HCT116 (cell line): ENCODE data around the gene PEX5. TPM values are rescaled to one million over a fixed set of nuclear protein-coding genes. Genes with fewer than 3 reads are reported as not detected.

Experiments used
- ATAC-seq: fragments of 200-7000 bp; cut with Tn5 transposase; 2 replicates; pipeline ENCODE4 v1.9.1; 2020; ENCODE audit warnings: mild to moderate bottlenecking, moderate library complexity
- BruUV-seq: library from RNA; stranded (reverse); fragments of 400-500 nt; replicated peaks from 2 replicates; lab custom pipeline; 2021; lab: Mats Ljungman, UMichigan
- CTCF ChIA-PET: fragments of 300-600 bp; sonication (Branson Sonifier 250); formaldehyde crosslinking; loops from one replicate; lab custom pipeline; 2021; ENCODE audit warnings: antibody characterized with exemption; lab: Charles Lee
- POLR2A ChIA-PET: fragments of 300-600, 350-600 bp; sonication (Branson Sonifier 250); formaldehyde crosslinking; loops from one replicate; lab custom pipeline; 2021; ENCODE audit warnings: antibody characterized with exemption; lab: Charles Lee
- RAD21 ChIA-PET, 2 experiments: fragments of 300-600 bp; sonication (Branson Sonifier 250); formaldehyde crosslinking; loops; one replicate each; lab custom pipeline; 2023; ENCODE audit warnings: low total read pairs in 2 of 2; ENCODE audit not compliant: uncharacterized antibody in 2 of 2, unreplicated experiment in 2 of 2, low non-redundant PET in 1 of 2; lab: Charles Lee
- DNase-seq: peaks from one replicate; pipeline ENCODE4 v3.0.0-alpha.2; 2010; ENCODE audit warnings: low read depth, low spot score
- H2AFZ ChIP-seq: fragments of 200-600 bp; shearing (Covaris generic), sonication (generic); 2 replicates; pipeline ENCODE4 v1.6.1; 2017; ENCODE audit warnings: low read depth, mixed run types, mixed read lengths, antibody characterized with exemption, low read length; ENCODE audit not compliant: poor library complexity, severe bottlenecking
- H3K27ac ChIP-seq: 2 replicates; pipeline ENCODE4 v1.5.1; 2012; ENCODE audit warnings: low read depth, low read length
- H3K27me3 ChIP-seq: fragments of 200-600 bp; sonication (generic); 2 replicates; pipeline ENCODE4 v1.6.1; 2016; ENCODE audit warnings: mixed run types, low read length, mixed read lengths; ENCODE audit not compliant: insufficient read depth
- H3K36me3 ChIP-seq, 2 experiments: fragments of 200-500 bp in 1 of 2; fragments of 200-600 bp in 1 of 2; sonication (Bioruptor generic) in 1 of 2; sonication (generic) in 1 of 2; 2 replicates each; pipeline versions ENCODE4 v1.5.1 to v1.6.1; 2014 to 2016; ENCODE audit warnings: low read length in 2 of 2, inconsistent platforms in 1 of 2, mixed read lengths in 1 of 2, mixed run types in 1 of 2; ENCODE audit not compliant: insufficient read depth in 2 of 2, control insufficient read depth in 1 of 2
- H3K4me1 ChIP-seq, 2 experiments: fragments of 200-600 bp in 1 of 2; sonication (generic) in 1 of 2; 2 replicates each; pipeline versions ENCODE4 v1.5.1 to v1.6.1; 2012 to 2017; ENCODE audit warnings: low read length in 2 of 2, inconsistent platforms in 1 of 2, mild to moderate bottlenecking in 1 of 2, mixed read lengths in 1 of 2, mixed run types in 1 of 2, moderate library complexity in 1 of 2; ENCODE audit not compliant: insufficient read depth in 2 of 2, control insufficient read depth in 1 of 2
- H3K4me2 ChIP-seq: fragments of 200-600 bp; sonication (generic); 2 replicates; pipeline ENCODE4 v1.6.1; 2017; ENCODE audit warnings: mixed run types, low read length, mixed read lengths
- H3K4me3 ChIP-seq, 2 experiments: fragments of 200-600 bp in 1 of 2; sonication (generic) in 1 of 2; replicated peaks in 1 of 2; 2 replicates each; pipeline ENCODE4 v1.5.1; 2011 to 2016; ENCODE audit warnings: low read length in 2 of 2, control low read depth in 1 of 2, low read depth in 1 of 2, mild to moderate bottlenecking in 1 of 2, mixed read lengths in 1 of 2, mixed run types in 1 of 2
- H3K79me2 ChIP-seq: fragments of 200-600 bp; sonication (generic); 2 replicates; pipeline ENCODE4 v1.6.1; 2017; ENCODE audit warnings: mild to moderate bottlenecking, mixed run types, low read length, moderate library complexity, mixed read lengths; ENCODE audit not compliant: insufficient read depth
- H3K9ac ChIP-seq: fragments of 200-600 bp; sonication (generic); 2 replicates; pipeline ENCODE4 v1.6.1; 2016; ENCODE audit warnings: low read length, mixed read lengths
- H3K9me2 ChIP-seq: fragments of 200-600 bp; sonication (generic), shearing (Covaris generic); 2 replicates; pipeline ENCODE4 v1.6.1; 2017; ENCODE audit warnings: mixed run types, mild to moderate bottlenecking, moderate library complexity; ENCODE audit not compliant: insufficient read depth
- H3K9me3 ChIP-seq, 2 experiments: fragments of 200-500 bp in 1 of 2; fragments of 200-600 bp in 1 of 2; sonication (Bioruptor generic) in 1 of 2; sonication (generic) in 1 of 2; 2 replicates each; pipeline ENCODE4 v1.6.1; 2014 to 2017; ENCODE audit warnings: low read length in 2 of 2, mixed read lengths in 2 of 2, inconsistent platforms in 1 of 2, low read depth in 1 of 2, mild to moderate bottlenecking in 1 of 2, mixed run types in 1 of 2, moderate library complexity in 1 of 2; ENCODE audit not compliant: control insufficient read depth in 1 of 2, insufficient read depth in 1 of 2
- H4K20me1 ChIP-seq: fragments of 200-600 bp; sonication (generic), shearing (Covaris generic); 2 replicates; pipeline ENCODE4 v1.6.1; 2017; ENCODE audit warnings: mixed run types, mild to moderate bottlenecking, moderate library complexity; ENCODE audit not compliant: insufficient read depth
- EGR1 ChIP-seq: IDR thresholded peaks from 2 replicates; pipeline ENCODE4 v1.6.1; 2012; ENCODE audit warnings: low read depth
- ELF1 ChIP-seq: IDR thresholded peaks from 2 replicates; pipeline ENCODE4 v1.6.1; 2012; ENCODE audit warnings: low read depth, borderline replicate concordance
- EZH2 ChIP-seq: fragments of 200-600 bp; sonication (generic); IDR thresholded peaks from 2 replicates; pipeline ENCODE4 v1.6.1; 2017; ENCODE audit warnings: antibody characterized with exemption, mixed run types
- EZH2phosphoT487 ChIP-seq: fragments of 200-600 bp; IDR thresholded peaks from 2 replicates; pipeline ENCODE4 v1.6.1; 2018; ENCODE audit warnings: antibody characterized with exemption, borderline replicate concordance
- POLR2AphosphoS5 ChIP-seq: IDR thresholded peaks from 2 replicates; pipeline ENCODE4 v1.6.1; 2011; ENCODE audit warnings: mild to moderate bottlenecking, low read depth, low read length, moderate library complexity
- RAD21 ChIP-seq: IDR thresholded peaks from 2 replicates; pipeline ENCODE4 v1.6.1; 2012; ENCODE audit warnings: low read depth, mild to moderate bottlenecking
- SIN3A ChIP-seq: IDR thresholded peaks from 2 replicates; pipeline ENCODE4 v1.6.1; 2012; ENCODE audit warnings: low read depth
- SRF ChIP-seq: IDR thresholded peaks from 2 replicates; pipeline ENCODE4 v1.6.1; 2012; ENCODE audit warnings: low read depth
- ZBTB33 ChIP-seq: IDR thresholded peaks from 2 replicates; pipeline ENCODE4 v1.6.1; 2011; ENCODE audit warnings: mild to moderate bottlenecking, low read length, moderate library complexity; ENCODE audit not compliant: insufficient replicate concordance; ENCODE audit errors: extremely low read depth
- intact Hi-C: fragments of 100-400 bp; cut with micrococcal nuclease; formaldehyde crosslinking; loops from 2 replicates; pipeline ENCODE4 v1.10.0; 2022
- total RNA-seq: library from RNA; stranded (reverse); gene quantifications from one replicate; pipeline ENCODE4 v1.2.1, GENCODE V29; 2021; ENCODE audit not compliant: unreplicated experiment

The PEX5 gene
- total RNA-seq, 1 experiment from 2014 or later = 45.4 TPM

GRCh38 chr12:7193674-7194073 is 4.2 kb downstream of the PEX5 start:
- intact Hi-C loops = no loop called here
- RAD21 ChIA-PET = no interaction called here
- no peaks in the 10 kb centered on the region; the same call in 1 of the 2 replicates for H4K20me1 ChIP-seq
- H3K36me3 ChIP-seq = peaks cover 8 to 14% of the 10 kb centered on the region in 2 experiments; a peak in 2 of 4 replicates
- no peak for ATAC-seq
- H3K9me2 ChIP-seq = no peaks in the 10 kb centered on the region
- peaks cover 0 to 18% of the 10 kb centered on the region in 2 experiments for H3K4me1 ChIP-seq
- no peaks in the 10 kb centered on the region for H3K9me3 ChIP-seq
- H2AFZ ChIP-seq = no peak overlapping the region
- POLR2A ChIA-PET = no interaction called here
- no TSS peak for BruUV-seq
- no peaks in the 10 kb centered on the region for H3K27me3 ChIP-seq
- no peak overlapping the region for H3K9ac ChIP-seq
- CTCF ChIA-PET = no interaction called here
- DNase-seq = no peak
- no peak overlapping the region for H3K27ac ChIP-seq
- H3K79me2 ChIP-seq = peaks cover 33% of the 10 kb centered on the region
- no peak for TF ChIP-seq RAD21
- no peak for TF ChIP-seq EGR1
- no peak for TF ChIP-seq ELF1
- TF ChIP-seq EZH2 = no peak
- no peak for TF ChIP-seq ZBTB33
- TF ChIP-seq SIN3A = no peak
- no peak overlapping the region for H3K4me2 ChIP-seq
- H3K4me3 ChIP-seq = no peak overlapping the region

DNA sequence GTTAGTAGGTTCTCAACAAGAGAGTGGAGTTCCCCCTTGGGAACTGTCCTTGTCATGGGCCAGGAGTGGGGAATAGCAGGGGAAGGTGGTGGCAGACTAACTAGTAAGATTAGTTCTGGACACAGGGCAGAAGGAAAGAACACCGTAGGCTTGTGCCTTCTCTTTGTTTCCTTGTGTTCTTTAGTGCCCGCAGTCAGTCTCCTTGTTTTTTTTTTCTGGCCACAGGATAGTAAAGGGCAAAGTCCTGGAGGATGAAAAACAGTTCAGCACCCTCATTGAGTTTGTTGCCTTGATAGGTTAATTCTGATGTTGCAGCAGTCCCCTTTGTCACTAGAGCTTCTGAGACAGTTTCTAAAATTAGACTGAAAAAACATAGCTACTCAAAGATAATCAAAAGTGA is 8.4 kb downstream of the PEX5 start:
- Histone ChIP-seq H3K9ac (no peak overlapping the region), H3K4me3 (no peak overlapping the region), H3K79me2 (peaks cover 19% of the 10 kb centered on the region), H3K4me2 (no peak overlapping the region), H2AFZ (no peak overlapping the region), H3K27me3 (no peaks in the 10 kb centered on the region), H3K9me2 (no peaks in the 10 kb centered on the region), H3K9me3 (no peaks in the 10 kb centered on the region), H3K4me1 (no peaks in the 10 kb centered on the region), H3K27ac (no peak overlapping the region), H4K20me1 (no peaks in the 10 kb centered on the region; the same call in 1 of the 2 replicates), H3K36me3 (peaks cover 16 to 26% of the 10 kb centered on the region in 2 experiments; a peak in 3 of 4 replicates)
- intact Hi-C loops = no loop called here
- DNase-seq (no peak), ATAC-seq (no peak)
- BruUV-seq = no TSS peak
- ChIA-PET RAD21 (no interaction called here), CTCF (no interaction called here), POLR2A (no interaction called here)
- no peak for TF ChIP-seq EZH2phosphoT487
- TF ChIP-seq SRF = no peak
- TF ChIP-seq EZH2 = no peak
- TF ChIP-seq ELF1 = no peak
- TF ChIP-seq POLR2AphosphoS5 = no peak
